Osteocyte (in vitro differentiated cells): ENCODE results near the gene MSH2. TPM values are rescaled to one million over a fixed set of nuclear protein-coding genes. Genes with fewer than 3 reads are reported as not detected.

Experiments used
- DNase-seq: peaks from one replicate; pipeline ENCODE4 v3.0.0; 2021; ENCODE audit warnings: mixed read lengths; ENCODE audit not compliant: unreplicated experiment; ENCODE audit errors: extremely low spot score
- H3K27ac Mint-ChIP-seq: one replicate; pipeline ENCODE4 v1.8.0; 2021; ENCODE audit warnings: mild to moderate bottlenecking, mixed read lengths; ENCODE audit not compliant: unreplicated experiment
- H3K27me3 Mint-ChIP-seq: one replicate; pipeline ENCODE4 v1.8.0; 2021; ENCODE audit warnings: mixed read lengths; ENCODE audit not compliant: unreplicated experiment
- H3K36me3 Mint-ChIP-seq: one replicate; pipeline ENCODE4 v1.8.0; 2021; ENCODE audit warnings: mixed read lengths; ENCODE audit not compliant: unreplicated experiment
- H3K4me1 Mint-ChIP-seq: one replicate; pipeline ENCODE4 v1.8.0; 2021; ENCODE audit warnings: mixed read lengths; ENCODE audit not compliant: unreplicated experiment
- H3K4me3 Mint-ChIP-seq: one replicate; pipeline ENCODE4 v1.8.0; 2021; ENCODE audit warnings: mild to moderate bottlenecking, moderate library complexity, mixed read lengths; ENCODE audit not compliant: unreplicated experiment
- H3K9me3 Mint-ChIP-seq: one replicate; pipeline ENCODE4 v1.8.0; 2021; ENCODE audit warnings: mixed read lengths; ENCODE audit not compliant: unreplicated experiment
- CTCF ChIP-seq: fragments of 200-600 bp; sonication (generic); IDR thresholded peaks from 2 replicates; pipeline ENCODE4 v1.5.0; 2021; ENCODE audit warnings: antibody characterized with exemption, mild to moderate bottlenecking, moderate library complexity
- total RNA-seq: library from RNA; stranded (reverse); gene quantifications from 2 replicates; pipeline ENCODE4 v1.2.1, GENCODE V29; 2021

Gene MSH2
- total RNA-seq, 1 donor from 2014 or later = 27.0 TPM

- Mint-ChIP-seq H3K4me1 (peaks cover 3% of the 10 kb centered on the region), H3K27ac (no peak overlapping the region), H3K4me3 (no peak overlapping the region), H3K27me3 (no peaks in the 10 kb centered on the region), H3K36me3 (peaks cover 28% of the 10 kb centered on the region), H3K9me3 (no peaks in the 10 kb centered on the region)
- no peak for DNase-seq
- no peak for TF ChIP-seq CTCF
Measured at GRCh38 chr2:47471429-47472116, 68.6 kb downstream of the MSH2 start.

- no peak for DNase-seq
- no peaks in the 10 kb centered on the region for H3K27me3 Mint-ChIP-seq
- TF ChIP-seq CTCF = no peak
- no peaks in the 10 kb centered on the region for H3K9me3 Mint-ChIP-seq
- H3K4me1 Mint-ChIP-seq = peaks cover 8% of the 10 kb centered on the region
- peaks cover 35% of the 10 kb centered on the region for H3K36me3 Mint-ChIP-seq
- no peak overlapping the region for H3K4me3 Mint-ChIP-seq
- no peak overlapping the region for H3K27ac Mint-ChIP-seq
Measured at GRCh38 chr2:47479863-47480262, 76.9 kb downstream of the MSH2 start.

- H3K36me3 Mint-ChIP-seq = peaks cover 29% of the 10 kb centered on the region
- H3K27me3 Mint-ChIP-seq = no peaks in the 10 kb centered on the region
- H3K4me1 Mint-ChIP-seq = no peaks in the 10 kb centered on the region
- H3K4me3 Mint-ChIP-seq = no peak overlapping the region
- no peak for TF ChIP-seq CTCF
- H3K9me3 Mint-ChIP-seq = no peaks in the 10 kb centered on the region
- no peak for DNase-seq
- H3K27ac Mint-ChIP-seq = no peak overlapping the region
Measured at GRCh38 chr2:47483191-47483590, 80.2 kb downstream of the MSH2 start.

- TF ChIP-seq CTCF = no peak
- Mint-ChIP-seq H3K27ac (no peak overlapping the region), H3K4me3 (no peak overlapping the region), H3K9me3 (no peaks in the 10 kb centered on the region), H3K36me3 (peaks cover 26% of the 10 kb centered on the region), H3K27me3 (no peaks in the 10 kb centered on the region), H3K4me1 (peaks cover 2% of the 10 kb centered on the region)
- DNase-seq = no peak
Measured at GRCh38 chr2:47484396-47484795, 81.4 kb downstream of the MSH2 start.

GRCh38 chr2:47485177-47485576 lies 82.2 kb downstream of the MSH2 start:
- no peaks in the 10 kb centered on the region for H3K9me3 Mint-ChIP-seq
- peaks cover 26% of the 10 kb centered on the region for H3K36me3 Mint-ChIP-seq
- TF ChIP-seq CTCF = no peak
- no peak overlapping the region for H3K4me3 Mint-ChIP-seq
- H3K4me1 Mint-ChIP-seq = peaks cover 2% of the 10 kb centered on the region
- no peaks in the 10 kb centered on the region for H3K27me3 Mint-ChIP-seq
- H3K27ac Mint-ChIP-seq = no peak overlapping the region
- DNase-seq = no peak
